ENCODE measurements around the gene ITGA1. TPM values are rescaled to one million over a fixed set of nuclear protein-coding genes. Genes with fewer than 3 reads are reported as not detected.
"Not testable (repeated sequence)": the region's sequence is repeated elsewhere in the genome, so short reads cannot be mapped to it uniquely, and the experiment has no call there.

ITGA1 gene
- total RNA-seq, 1 donor, result 104 TPM

DNA sequence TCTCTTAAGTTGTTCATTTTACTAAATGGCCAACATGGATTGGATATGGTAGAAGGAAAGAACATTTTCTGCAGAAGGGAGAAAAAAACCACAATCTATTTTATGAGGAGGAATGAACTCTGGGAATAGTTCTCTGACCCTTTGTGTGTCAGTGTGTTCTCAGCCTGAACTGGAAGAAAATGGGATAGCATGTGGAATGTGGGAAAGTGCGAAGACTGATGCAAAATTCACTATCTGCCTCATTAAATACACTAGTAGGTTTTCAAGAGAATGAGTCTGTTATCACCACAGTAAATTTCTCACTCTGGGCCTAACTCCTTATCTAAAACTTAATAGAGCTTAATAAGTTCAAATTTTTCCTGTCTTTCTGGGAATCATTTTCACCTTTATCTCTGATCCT, 22.7 kb downstream of the ITGA1 start:
- no peak overlapping the region for H3K4me3 ChIP-seq (ENCODE audit: low read depth, low read length)
- DNase-seq (ENCODE audit: low read depth), result peak; percentile 58
- TF ChIP-seq, protein P1, sequence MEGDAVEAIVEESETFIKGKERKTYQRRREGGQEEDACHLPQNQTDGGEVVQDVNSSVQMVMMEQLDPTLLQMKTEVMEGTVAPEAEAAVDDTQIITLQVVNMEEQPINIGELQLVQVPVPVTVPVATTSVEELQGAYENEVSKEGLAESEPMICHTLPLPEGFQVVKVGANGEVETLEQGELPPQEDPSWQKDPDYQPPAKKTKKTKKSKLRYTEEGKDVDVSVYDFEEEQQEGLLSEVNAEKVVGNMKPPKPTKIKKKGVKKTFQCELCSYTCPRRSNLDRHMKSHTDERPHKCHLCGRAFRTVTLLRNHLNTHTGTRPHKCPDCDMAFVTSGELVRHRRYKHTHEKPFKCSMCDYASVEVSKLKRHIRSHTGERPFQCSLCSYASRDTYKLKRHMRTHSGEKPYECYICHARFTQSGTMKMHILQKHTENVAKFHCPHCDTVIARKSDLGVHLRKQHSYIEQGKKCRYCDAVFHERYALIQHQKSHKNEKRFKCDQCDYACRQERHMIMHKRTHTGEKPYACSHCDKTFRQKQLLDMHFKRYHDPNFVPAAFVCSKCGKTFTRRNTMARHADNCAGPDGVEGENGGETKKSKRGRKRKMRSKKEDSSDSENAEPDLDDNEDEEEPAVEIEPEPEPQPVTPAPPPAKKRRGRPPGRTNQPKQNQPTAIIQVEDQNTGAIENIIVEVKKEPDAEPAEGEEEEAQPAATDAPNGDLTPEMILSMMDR (IDR thresholded peaks at IDR 0.05; ENCODE audit: insufficient read depth, low read depth, low read length), result no peak

DNA sequence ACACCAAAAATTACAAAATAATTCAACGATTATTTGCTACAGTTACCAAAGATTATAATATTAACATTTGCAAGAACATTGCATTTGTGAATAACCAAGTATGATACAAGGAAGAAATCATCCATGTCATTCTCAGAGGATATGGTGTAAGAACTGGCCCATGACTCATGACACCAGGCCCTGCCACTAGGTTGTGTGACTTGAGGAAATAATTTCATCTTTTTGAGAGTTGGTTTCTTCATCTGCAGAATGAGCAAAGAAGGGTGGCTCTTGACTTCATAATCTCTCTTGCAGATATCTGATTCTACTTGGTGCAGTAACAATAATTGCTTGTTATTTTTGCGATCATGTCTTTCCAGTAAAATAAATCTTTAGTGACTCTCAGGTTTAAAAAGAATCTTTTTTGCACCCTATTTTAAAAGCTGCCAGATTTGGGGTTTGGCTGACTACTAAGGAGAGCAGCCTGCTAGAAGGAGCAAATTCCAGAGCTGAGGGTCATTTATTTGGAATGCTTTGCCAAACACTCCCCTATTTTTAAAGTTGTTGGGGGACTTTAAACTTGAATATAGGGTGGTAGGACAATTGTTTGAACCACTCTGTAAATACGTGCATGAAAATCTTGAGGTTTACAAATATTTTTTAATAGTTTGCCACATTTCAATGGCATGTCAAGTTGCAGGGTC, 23.5 kb downstream of the ITGA1 start:
- peak; percentile 71 for DNase-seq (ENCODE audit: low read depth)
- TF ChIP-seq, protein P1 (IDR thresholded peaks at IDR 0.05; ENCODE audit: insufficient read depth, low read depth, low read length), result no peak
- no peak overlapping the region for H3K4me3 ChIP-seq (ENCODE audit: low read depth, low read length)

DNA sequence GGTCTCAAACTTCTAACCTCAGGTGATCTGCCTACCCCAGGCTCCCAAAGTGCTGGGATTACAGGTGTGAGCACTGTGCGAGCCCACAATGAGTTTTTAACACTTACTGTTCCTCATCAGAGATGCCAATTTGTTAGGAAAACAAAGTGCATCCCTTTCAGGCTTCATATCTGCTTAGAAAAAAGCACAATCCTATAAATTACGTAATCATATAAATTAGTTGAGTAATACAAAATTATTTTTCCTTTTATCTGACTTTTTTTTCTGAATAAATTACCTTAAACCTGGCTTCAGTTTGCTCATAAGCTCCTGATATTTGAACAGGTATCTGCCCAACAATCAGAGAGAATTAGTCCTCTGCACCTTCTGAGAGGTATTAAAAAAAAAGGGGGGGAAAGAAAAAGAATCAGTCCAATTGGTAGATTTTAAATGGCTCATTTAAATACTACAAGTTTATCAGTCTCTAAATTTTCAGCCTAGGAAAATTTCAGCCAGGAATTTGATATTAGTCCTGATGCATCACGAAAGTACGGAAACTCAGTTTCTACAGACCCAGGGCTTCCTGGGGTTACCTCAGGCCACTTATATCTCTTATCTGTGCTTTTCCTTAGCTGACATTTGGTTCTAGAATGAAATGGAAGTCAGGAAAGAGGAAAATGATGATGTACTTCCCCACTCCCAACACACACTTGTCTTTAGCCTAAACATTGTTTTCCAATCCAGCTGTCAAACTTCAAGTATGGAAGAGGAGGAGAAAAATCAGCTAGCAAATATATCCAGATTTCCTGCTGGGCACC, 26.8 kb downstream of the ITGA1 start:
- no peak for DNase-seq (ENCODE audit: low read depth)
- H3K4me3 ChIP-seq (ENCODE audit: low read depth, low read length), result no peak overlapping the region
- TF ChIP-seq, protein P1 (IDR thresholded peaks at IDR 0.05; ENCODE audit: insufficient read depth, low read depth, low read length), result no peak

DNA sequence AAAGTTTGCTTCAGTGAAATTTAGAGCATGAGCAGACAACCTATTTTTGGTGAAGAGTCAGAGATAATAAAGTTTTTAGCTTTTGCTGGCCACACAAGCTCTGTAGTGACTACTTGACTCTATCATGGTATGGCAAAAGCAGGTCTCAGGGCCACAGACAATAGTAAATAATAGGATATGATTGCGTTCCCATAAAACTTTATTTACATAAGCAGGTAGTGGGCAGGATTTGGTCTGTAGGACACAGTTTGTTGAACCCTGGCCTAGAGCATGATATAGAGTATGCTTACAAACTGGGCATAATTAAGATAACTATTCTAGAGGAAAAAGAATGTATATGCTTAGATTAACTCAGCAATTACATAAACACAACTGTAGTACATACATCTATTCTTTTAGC, 30.1 kb downstream of the ITGA1 start:
- TF ChIP-seq, protein P1 (IDR thresholded peaks at IDR 0.05; ENCODE audit: insufficient read depth, low read depth, low read length), result no peak
- DNase-seq (ENCODE audit: low read depth), result no peak
- no peak overlapping the region for H3K4me3 ChIP-seq (ENCODE audit: low read depth, low read length)

DNA sequence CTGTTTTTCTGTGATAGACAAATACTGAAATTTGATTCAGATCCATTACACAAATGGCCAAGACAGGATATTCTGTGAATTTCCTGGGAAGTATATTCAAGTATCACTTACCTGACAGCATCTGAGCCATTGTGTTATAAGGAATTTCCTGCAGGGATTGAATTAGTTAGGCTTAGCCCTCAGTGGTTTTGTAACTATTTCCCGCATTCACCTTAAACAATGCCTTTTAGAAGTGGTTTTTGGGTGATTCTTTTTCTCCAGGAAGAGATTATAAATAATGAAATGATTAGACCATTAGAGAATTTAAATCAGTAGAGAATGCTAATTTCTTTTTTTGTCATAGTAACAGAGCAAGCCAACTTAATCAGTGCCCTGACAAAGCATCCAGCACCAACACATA, 30.6 kb downstream of the ITGA1 start:
- no peak for DNase-seq (ENCODE audit: low read depth)
- H3K4me3 ChIP-seq (ENCODE audit: low read depth, low read length), result no peak overlapping the region
- TF ChIP-seq, protein P1 (IDR thresholded peaks at IDR 0.05; ENCODE audit: insufficient read depth, low read depth, low read length), result no peak

DNA sequence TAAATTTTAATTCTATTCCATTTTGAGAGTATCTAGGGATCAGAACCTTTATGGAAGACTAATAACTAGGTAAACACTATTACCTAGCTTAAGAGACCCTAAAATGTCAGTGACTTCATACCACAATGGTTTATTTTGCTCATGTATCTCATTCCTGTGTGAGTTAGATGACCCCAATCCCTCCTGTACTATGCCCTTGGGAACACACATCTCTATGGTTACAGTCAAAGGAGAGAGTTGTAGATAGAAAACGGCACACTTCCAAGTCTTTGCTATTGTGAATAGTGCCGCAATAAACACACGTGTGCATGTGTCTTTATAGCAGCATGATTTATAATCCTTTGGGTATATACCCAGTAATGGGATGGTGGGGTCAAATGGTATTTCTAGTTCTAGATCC, 31.1 kb downstream of the ITGA1 start:
- H3K4me3 ChIP-seq (ENCODE audit: low read depth, low read length); DNase-seq (ENCODE audit: low read depth): not testable (repeated sequence)

DNA sequence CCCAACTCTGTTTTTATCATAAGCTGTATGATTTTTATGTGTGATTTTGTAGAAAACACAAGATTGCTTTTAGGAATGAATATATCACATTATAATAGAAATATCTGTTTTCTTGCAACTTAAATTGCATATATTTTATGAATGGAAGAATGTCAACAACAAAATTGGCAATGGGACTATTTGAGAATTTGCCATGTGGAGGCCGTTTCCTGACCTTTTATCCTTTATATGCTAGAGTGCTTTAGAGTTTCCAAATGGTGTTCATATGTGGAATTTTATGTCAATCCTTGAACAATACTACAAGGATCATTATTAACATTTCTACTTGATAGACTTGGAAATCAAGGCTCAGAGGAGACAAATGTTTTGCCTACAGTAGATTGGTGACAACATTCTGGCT, 34.2 kb downstream of the ITGA1 start:
- H3K4me3 ChIP-seq (ENCODE audit: low read depth, low read length), result no peak overlapping the region
- no peak for DNase-seq (ENCODE audit: low read depth)
- TF ChIP-seq, protein P1 (IDR thresholded peaks at IDR 0.05; ENCODE audit: insufficient read depth, low read depth, low read length), result no peak

Data from fibroblast of villous mesenchyme (primary cell).